GM21825 (cell line): ENCODE results near the gene COG2.
"Not testable (repeated sequence)": the region's sequence is repeated elsewhere in the genome, so short reads cannot be mapped to it uniquely, and the experiment has no call there.

ENCODE experiments used
- ATAC-seq: cut with Tn5 transposase; IDR thresholded peaks from one replicate; pipeline ENCODE4 v1.9.1; 2021; ENCODE audit warnings: mild to moderate bottlenecking, moderate library complexity; ENCODE audit not compliant: unreplicated experiment

Gene COG2

GRCh38 chr1:230624097-230624713 lies 18.1 kb upstream of the COG2 start:
- no peak for ATAC-seq

DNA sequence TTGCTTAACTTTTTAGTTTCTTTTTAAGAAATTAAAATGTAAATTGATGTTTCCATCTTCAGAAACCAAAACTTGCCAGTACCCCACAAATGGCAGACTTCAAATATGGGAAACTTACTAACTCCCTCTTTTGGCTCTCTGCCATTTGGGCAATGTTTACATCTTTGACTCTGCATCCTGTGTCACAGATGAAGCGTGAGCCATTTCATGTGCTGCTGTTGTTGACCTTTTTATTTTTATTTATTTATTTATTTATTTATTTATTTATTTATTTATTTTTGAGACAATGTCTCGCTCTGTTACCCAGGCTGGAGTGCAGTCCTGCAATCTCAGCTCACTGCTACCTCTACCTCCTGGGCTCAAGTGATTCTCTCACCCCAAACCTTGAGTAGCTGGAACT lies 16.0 kb upstream of the COG2 start:
- no peak for ATAC-seq

DNA sequence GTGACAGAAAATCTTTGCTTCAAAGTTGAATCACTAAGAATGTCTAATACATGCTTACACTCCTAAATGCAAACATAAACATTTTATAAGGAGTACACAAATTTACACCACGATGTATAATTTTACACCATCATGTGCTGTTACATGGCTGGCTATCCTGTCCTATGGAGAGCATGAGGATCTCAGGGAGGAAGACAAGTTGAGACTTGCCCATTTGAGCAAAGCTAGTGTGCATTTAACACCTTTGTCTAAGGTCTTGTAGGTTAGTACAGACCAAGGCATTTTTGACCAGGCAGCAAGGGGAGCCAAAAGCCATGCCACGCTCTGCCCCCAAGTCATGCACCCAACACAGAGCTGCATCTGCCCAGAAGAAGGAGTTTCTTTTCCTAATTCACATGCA lies 14.5 kb upstream of the COG2 start:
- ATAC-seq, result no peak

DNA sequence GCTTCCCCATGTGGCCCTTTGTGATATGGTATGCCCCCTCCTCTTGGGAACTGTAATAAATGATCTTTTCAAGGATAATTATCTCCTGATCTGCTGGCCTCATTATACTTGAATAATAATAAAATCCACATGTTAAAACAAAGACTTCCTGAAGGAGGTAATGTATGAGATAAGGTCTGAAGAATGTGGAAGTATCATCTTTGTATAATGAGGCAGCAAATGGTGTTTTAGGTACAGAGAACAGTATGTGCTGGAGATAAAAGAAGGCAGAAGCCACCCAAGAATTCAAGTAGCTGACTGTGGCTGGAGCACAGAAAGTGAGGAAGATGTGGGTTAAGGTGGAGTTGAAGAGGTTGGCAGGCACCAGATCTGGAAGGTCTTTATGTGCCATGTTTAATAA lies 12.8 kb upstream of the COG2 start:
- no peak for ATAC-seq

- ATAC-seq, result no peak
Observed at GRCh38 chr1:230631477-230631876, 10.8 kb upstream of the COG2 start.

DNA sequence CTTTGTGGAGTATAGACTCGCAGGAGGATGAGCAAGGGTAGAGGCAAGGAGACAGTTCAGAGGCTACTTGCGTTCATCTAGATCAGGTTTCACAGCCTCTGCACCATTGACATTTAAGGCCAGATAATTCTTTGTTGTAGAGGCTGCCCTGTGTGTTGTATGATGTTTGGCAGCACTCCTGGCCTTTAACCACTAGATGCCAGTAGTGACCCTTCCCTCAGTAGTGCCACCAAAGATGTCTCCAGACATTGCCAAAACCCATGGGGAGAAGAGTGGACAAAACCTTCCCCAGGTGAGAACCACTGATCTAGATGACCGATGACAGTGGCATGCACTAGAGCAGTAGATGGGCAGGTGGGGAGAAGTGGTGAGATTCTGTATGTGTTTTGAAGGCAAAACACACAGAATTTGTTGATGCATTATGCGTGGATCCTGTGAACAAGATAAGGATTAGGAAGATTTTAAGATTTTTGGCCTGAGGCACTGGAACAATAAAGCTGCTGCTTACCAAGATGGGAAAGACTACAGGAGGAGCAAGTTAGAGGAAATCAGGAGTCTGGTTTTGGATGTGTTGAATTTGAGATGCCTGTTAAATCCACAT lies 9.9 kb upstream of the COG2 start:
- ATAC-seq, result no peak

- no peak for ATAC-seq
Observed at GRCh38 chr1:230633469-230633868, 8.8 kb upstream of the COG2 start.

DNA sequence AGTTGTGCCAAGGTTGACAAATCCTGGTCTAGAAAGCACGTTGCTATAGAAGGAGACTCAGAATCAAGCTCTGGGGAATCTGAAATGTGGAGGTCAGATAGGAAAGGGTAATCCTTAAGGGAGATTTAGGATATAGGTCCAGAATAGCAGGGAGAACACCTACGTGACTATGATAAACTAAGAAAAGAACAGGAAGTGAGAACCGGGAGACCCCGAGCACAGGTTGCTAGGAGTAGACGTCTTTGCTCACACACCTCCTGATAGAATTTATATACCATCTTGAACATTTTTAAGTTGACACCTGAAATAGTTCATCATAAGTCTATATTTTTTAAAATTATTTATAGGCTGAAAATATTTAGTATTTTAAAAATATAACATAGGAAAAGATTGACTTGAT lies 7.9 kb upstream of the COG2 start:
- no peak for ATAC-seq

GRCh38 chr1:230636575-230637148 lies 5.6 kb upstream of the COG2 start:
- ATAC-seq, result no peak

GRCh38 chr1:230639714-230640209 lies 2.5 kb upstream of the COG2 start:
- ATAC-seq, result no peak

- ATAC-seq, result no peak
Observed at GRCh38 chr1:230641346-230641745, 935 bp upstream of the COG2 start.

- no peak for ATAC-seq
Observed at GRCh38 chr1:230641900-230642262, 400 bp upstream of the COG2 start.

DNA sequence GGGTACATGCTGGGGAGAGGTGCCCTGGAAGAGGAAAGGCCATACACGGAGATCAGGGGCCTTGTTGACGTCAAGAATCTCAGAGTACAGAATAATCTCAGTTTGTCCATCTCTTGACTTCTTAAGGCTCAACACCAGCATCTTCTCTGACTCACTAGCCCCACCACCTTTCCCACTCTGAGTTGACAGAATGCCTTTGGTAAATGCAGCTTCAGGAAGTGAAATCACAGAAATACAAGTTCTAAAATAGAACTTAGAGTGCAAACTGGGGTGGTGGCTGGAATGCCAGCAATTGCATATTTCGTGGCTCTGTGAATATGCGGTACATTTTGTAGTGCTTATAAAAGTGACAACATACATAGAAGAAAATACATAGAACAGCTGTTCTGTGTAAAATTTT lies 1.6 kb downstream of the COG2 start:
- ATAC-seq, result no peak

DNA sequence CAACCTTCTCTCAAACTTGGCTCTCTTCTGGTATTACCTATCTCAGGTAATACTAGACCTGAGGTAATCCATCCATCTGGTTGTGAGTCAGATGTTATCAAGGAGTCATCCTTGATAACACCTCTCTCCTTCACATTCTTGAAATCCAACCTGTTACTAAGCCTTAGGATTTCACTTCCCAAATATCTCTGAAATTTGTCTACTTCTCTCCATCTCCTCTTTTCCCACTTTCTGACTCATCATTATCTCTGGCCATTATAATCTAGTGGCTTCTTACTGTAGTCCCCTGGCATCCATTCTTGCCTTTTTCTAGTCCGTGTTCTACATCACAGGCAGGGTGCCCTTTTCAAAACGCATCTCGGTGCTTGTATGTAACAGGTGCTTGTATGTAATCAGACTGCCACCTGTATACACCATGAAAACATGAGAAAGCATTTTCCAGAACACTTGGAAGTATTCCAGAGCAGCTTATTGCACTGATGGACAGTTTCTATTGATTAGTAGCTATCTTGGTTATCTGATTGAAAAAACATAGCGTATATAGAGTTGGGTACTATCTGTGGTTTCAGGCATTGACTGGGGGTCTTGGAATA lies 4.5 kb downstream of the COG2 start:
- no peak for ATAC-seq

DNA sequence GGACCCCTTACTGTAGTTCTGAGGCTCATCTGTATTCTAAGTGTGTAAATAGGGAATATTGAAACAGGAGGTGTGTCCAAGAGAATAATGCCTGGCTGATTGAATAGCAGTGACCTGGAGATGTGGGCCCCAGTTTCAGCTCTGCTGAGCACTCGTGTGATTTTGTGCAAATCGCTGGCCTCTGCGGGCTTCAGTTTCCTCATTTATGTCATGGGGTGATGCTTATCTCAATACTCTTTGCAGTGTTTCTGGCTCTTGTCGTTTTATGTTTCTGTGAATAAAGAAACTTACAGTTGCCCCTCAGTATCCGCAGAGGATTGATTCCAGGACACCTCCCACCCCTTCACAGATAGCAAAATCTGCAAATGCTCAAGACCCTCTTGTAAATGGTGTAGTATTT lies 5.0 kb downstream of the COG2 start:
- ATAC-seq, result no peak

DNA sequence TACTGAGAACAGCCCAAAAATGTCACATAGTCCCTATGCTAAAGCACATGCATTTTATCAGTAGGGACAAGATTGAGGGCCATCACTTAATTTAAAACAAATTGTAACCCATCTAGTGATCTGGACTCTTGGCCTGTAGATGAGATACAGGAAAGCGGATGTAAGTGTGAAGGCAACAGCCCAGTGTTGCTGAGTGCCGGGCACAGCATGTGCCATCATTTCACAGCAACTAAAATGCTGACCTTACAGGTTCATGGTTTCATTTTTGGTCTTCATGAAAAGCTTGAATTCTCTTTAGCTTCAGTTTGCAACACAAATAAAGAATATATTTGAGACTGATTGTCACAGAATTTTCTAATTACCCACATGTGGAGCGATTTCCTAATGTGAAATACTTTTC lies 5.8 kb downstream of the COG2 start:
- ATAC-seq, result no peak

DNA sequence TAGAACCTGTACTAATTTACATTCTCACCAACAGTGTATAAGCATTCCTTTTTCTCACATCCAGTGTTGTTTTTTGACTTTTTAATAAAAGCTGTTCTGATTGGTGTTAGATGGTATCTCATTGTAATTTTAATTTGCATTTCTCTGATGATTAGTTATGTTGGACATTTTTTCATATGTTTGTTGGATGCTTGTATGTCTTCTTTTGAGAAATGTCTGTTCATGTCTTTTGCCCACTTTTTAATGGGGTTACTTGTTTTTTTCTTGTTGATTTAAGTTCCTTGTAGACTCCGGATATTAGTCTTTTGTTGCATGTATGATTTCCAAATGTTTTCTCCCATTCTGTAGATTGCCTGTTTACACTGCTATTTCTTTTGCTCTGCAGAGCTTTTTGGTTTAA lies 8.0 kb downstream of the COG2 start:
- no peak for ATAC-seq

DNA sequence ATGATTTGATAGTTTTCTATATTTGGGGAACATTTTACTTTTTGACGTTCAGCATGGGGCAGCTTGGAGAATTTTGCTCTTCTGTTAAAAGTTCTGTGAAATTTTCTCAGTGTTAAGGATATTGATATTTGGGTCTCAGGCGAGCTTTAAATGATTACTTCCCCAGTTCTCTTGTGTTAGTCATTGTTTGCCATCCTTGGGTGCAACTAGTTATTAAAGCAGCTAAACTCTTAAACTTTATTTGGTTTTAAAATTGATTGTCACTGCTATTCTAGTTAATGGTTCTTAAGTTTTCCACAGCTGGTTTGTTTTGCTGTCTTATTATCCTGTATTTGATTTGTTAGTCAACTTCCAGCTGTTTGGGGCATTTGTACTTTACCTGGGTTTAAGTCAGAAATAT lies 9.0 kb downstream of the COG2 start:
- ATAC-seq, result no peak

DNA sequence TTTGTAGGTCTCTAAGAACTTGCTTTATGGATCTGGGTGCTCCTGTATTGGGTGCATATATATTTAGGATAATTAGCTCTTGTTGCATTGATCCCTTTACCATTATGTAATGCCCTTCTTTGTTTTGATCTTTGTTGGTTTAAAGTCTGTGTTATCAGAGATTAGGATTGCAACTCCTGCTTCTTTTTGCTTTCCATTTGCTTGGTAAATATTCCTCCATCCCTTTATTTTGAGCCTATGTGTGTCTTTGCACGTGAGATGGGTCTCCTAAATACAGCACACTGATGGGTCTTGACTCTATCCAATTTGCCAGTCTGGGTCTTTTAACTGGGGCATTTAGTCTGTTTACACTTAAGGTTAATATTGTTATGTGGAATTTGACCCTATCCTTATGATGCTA lies 14.4 kb downstream of the COG2 start:
- not testable (repeated sequence) for ATAC-seq

GRCh38 chr1:230658103-230658502 lies 15.8 kb downstream of the COG2 start:
- ATAC-seq, result not testable (repeated sequence)

DNA sequence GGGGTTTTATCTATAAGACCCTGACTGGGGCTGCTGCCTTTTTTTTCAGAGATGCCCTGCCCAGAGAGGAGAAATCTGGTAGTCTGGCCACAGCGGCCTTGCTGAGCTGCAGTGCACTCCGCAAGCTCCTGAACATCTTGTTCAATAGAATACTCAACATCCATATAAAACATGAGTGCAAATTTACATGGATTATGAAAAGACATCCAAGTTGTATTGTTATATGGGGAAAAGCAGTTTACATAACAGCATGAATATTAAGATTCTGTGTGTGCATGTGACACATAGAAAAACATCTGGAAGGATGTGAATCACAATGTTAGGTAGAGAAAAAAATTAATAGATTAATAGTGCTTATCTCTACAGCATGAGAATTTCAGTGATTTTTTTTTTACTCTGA lies 16.4 kb downstream of the COG2 start:
- ATAC-seq, result no peak

GRCh38 chr1:230661976-230662375 lies 19.7 kb downstream of the COG2 start:
- ATAC-seq, result no peak
